Natural killer cell (primary cell): ENCODE data around the gene CPLX1. TPM values are rescaled to one million over a fixed set of nuclear protein-coding genes. Genes with fewer than 3 reads are reported as not detected.
A peak's percentile ranks its signal among the peaks of the same experiment; 100 is the strongest.

Experiments used
- ATAC-seq, 3 donors: fragments of 150-1000 bp in 2 of 3; fragments of 200-7000 bp in 1 of 3; cut with Tn5 transposase; 1 replicate in 1 of 3; 2 replicates in 2 of 3; pipeline ENCODE4 v1.10.0; 2021; ENCODE audit warnings: mild to moderate bottlenecking in 2 of 3, moderate library complexity in 2 of 3
- DNase-seq, 2 donors: peaks; one replicate each; pipeline versions ENCODE4 v3.0.0 to v3.0.0-alpha.2; 2013 to 2021; ENCODE audit warnings: mixed read lengths in 1 of 2
- H3K27ac ChIP-seq: one replicate; pipeline ENCODE4 v1.5.1; 2013; ENCODE audit warnings: mild to moderate bottlenecking, low read length
- H3K27me3 ChIP-seq: one replicate; pipeline ENCODE4 v1.6.1; 2013; ENCODE audit warnings: low read length; ENCODE audit not compliant: control insufficient read depth, insufficient read depth
- H3K36me3 ChIP-seq: one replicate; pipeline ENCODE4 v1.6.1; 2013; ENCODE audit warnings: low read length; ENCODE audit not compliant: control insufficient read depth, insufficient read depth
- H3K4me1 ChIP-seq: one replicate; pipeline ENCODE4 v1.6.1; 2013; ENCODE audit warnings: low read length; ENCODE audit not compliant: control insufficient read depth, insufficient read depth
- H3K4me3 ChIP-seq: one replicate; pipeline ENCODE4 v1.5.1; 2013; ENCODE audit warnings: low read length
- H3K9me3 ChIP-seq: one replicate; pipeline ENCODE4 v1.6.1; 2013; ENCODE audit warnings: low read length; ENCODE audit not compliant: control insufficient read depth, insufficient read depth
- H3K27ac Mint-ChIP-seq, 2 donors: one replicate each; pipeline ENCODE4 v1.8.0; 2022; ENCODE audit warnings: mild to moderate bottlenecking in 2 of 2, mixed read lengths in 2 of 2, moderate library complexity in 1 of 2
- H3K27me3 Mint-ChIP-seq, 2 donors: one replicate each; pipeline ENCODE4 v1.8.0; 2022; ENCODE audit warnings: low read depth in 2 of 2, mixed read lengths in 2 of 2
- H3K36me3 Mint-ChIP-seq: one replicate; pipeline ENCODE4 v1.8.0; 2022; ENCODE audit warnings: mixed read lengths
- H3K4me1 Mint-ChIP-seq, 2 donors: one replicate each; pipeline ENCODE4 v1.8.0; 2022; ENCODE audit warnings: mixed read lengths in 2 of 2
- H3K4me3 Mint-ChIP-seq: one replicate; pipeline ENCODE4 v1.8.0; 2022; ENCODE audit warnings: mild to moderate bottlenecking, moderate library complexity, mixed read lengths
- H3K9me3 Mint-ChIP-seq, 2 donors: one replicate each; pipeline ENCODE4 v1.8.0; 2022; ENCODE audit warnings: mixed read lengths in 2 of 2
- WGBS: methylation state at CpG from one replicate; pipeline ENCODE4 v1.1.7; 2013; ENCODE audit warnings: missing lambda C conversion rate; ENCODE audit not compliant: insufficient coverage; 5-methylcytosine and 5-hydroxymethylcytosine counted together
- intact Hi-C: fragments of 100-400 bp; cut with micrococcal nuclease; formaldehyde crosslinking; loops from one replicate; pipeline ENCODE4 v1.14.2; 2022
- total RNA-seq, 4 donors: library from RNA; stranded (reverse); fragments of 120-200 nt in 1 of 4; gene quantifications; one replicate each; pipeline versions ENCODE4 v1.2.3 to v1.2.4, GENCODE V29; 2013 to 2022
- TF ChIP-seq, protein P1 (sequence below): fragments of 200-600 bp; IDR thresholded peaks from one replicate; pipeline ENCODE4 v1.8.0; 2022; ENCODE audit warnings: antibody characterized with exemption

The CPLX1 gene
- total RNA-seq, 3 donors from 2014 or later (not counting 1 experiment from before 2014, with no cell fraction given) = not detected

DNA sequence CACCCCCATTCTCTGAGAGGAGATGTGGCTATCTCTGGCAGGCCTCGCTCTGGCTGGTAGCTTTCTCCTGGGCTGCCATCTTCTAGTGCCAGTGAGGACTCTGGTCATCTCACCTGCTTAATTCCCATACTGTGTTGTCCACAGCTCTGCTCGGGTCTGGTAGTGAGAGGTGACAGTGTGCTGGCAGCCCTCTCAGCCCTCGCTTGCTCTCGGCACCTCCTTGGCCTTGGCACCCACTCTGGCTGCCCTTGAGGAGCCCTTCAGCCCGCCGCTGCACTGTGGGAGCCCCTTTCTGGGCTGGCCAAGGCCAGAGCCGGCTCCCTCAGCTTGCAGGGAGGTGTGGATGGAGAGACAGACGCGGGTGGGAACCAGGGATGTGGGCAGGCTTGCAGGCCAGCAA, 52.7 kb downstream of the CPLX1 start:
- H3K36me3 ChIP-seq = peaks cover 24% of the 10 kb centered on the region
- TF ChIP-seq, protein P1, sequence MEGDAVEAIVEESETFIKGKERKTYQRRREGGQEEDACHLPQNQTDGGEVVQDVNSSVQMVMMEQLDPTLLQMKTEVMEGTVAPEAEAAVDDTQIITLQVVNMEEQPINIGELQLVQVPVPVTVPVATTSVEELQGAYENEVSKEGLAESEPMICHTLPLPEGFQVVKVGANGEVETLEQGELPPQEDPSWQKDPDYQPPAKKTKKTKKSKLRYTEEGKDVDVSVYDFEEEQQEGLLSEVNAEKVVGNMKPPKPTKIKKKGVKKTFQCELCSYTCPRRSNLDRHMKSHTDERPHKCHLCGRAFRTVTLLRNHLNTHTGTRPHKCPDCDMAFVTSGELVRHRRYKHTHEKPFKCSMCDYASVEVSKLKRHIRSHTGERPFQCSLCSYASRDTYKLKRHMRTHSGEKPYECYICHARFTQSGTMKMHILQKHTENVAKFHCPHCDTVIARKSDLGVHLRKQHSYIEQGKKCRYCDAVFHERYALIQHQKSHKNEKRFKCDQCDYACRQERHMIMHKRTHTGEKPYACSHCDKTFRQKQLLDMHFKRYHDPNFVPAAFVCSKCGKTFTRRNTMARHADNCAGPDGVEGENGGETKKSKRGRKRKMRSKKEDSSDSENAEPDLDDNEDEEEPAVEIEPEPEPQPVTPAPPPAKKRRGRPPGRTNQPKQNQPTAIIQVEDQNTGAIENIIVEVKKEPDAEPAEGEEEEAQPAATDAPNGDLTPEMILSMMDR = no peak
- no peaks in the 10 kb centered on the region for H3K9me3 ChIP-seq
- ATAC-seq = no peak
- H3K4me3 Mint-ChIP-seq = no peak overlapping the region
- no peaks in the 10 kb centered on the region for H3K36me3 Mint-ChIP-seq
- 97% methylated on average over 9 of the region's 9 CpGs for WGBS
- H3K4me1 ChIP-seq = peaks cover 38% of the 10 kb centered on the region
- H3K9me3 Mint-ChIP-seq = no peaks in the 10 kb centered on the region
- intact Hi-C loops = no loop called here
- H3K27ac Mint-ChIP-seq = peak overlapping the region in 1 of 2 donors; percentile 48
- H3K27me3 ChIP-seq = no peaks in the 10 kb centered on the region
- H3K4me3 ChIP-seq = no peak overlapping the region
- no peaks in the 10 kb centered on the region for H3K27me3 Mint-ChIP-seq
- no peak overlapping the region for H3K27ac ChIP-seq
- DNase-seq = no peak
- H3K4me1 Mint-ChIP-seq = peaks cover 49 to 50% of the 10 kb centered on the region in 2 donors

DNA sequence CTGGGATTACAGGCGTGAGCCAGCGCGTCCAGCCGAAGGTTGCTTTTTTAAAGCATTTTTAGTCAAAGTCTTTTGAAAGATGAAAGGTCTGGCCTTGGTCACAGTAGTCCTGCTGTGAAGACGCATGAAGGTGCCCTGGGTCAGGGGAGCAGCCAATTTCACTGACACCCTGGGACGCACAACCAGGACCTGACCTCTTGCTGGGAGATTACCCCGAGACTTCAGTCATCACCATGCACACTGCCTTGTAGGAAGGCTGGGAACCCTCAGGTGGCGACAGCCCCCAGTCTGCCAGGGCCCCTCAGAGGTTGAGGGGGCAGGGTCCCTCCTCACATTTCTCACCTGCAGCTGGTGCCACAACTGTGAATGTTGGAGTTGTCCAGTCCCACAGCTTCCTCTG, 53.2 kb downstream of the CPLX1 start:
- intact Hi-C loops = no loop called here
- DNase-seq (no peak), ATAC-seq (no peak)
- Mint-ChIP-seq H3K4me1 (peaks cover 45 to 46% of the 10 kb centered on the region in 2 donors), H3K27ac (no peak overlapping the region), H3K27me3 (no peaks in the 10 kb centered on the region), H3K9me3 (no peaks in the 10 kb centered on the region), H3K36me3 (no peaks in the 10 kb centered on the region), H3K4me3 (no peak overlapping the region)
- Histone ChIP-seq H3K27me3 (no peaks in the 10 kb centered on the region), H3K4me1 (peaks cover 38% of the 10 kb centered on the region), H3K27ac (no peak overlapping the region), H3K4me3 (no peak overlapping the region), H3K36me3 (peaks cover 25% of the 10 kb centered on the region), H3K9me3 (no peaks in the 10 kb centered on the region)
- 96% methylated on average over 8 of the region's 8 CpGs for WGBS
- TF ChIP-seq, protein P1 = no peak

DNA sequence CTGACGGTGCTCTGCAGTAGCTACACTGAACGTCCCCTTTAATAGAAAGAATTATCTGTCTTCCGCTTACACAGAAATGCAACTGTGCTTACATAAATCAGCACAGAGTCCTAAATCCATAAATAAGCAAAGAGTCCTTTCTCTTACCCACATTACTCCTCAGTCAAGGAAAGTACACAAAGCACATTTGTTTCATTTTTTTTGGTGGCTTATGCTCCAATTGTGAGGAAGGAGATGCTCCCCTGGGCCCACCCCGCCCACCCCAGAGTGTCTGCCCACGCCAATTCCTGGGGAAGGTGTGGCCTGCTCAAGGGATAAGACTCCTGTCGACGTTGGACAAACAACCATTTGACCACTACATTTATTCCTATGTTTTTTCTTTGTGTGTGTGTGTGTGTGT, 53.8 kb downstream of the CPLX1 start:
- Histone ChIP-seq H3K27me3 (no peaks in the 10 kb centered on the region), H3K36me3 (peaks cover 32% of the 10 kb centered on the region), H3K4me1 (peaks cover 34% of the 10 kb centered on the region), H3K4me3 (no peak overlapping the region), H3K27ac (no peak overlapping the region), H3K9me3 (no peaks in the 10 kb centered on the region)
- Mint-ChIP-seq H3K27ac (peak overlapping the region in 1 of 2 donors; percentile 24), H3K36me3 (no peaks in the 10 kb centered on the region), H3K4me1 (peaks cover 38 to 41% of the 10 kb centered on the region in 2 donors), H3K27me3 (no peaks in the 10 kb centered on the region), H3K9me3 (no peaks in the 10 kb centered on the region), H3K4me3 (no peak overlapping the region)
- DNase-seq (no peak), ATAC-seq (no peak)
- intact Hi-C loops = no loop called here
- WGBS = 96% methylated on average over 4 of the region's 7 CpGs
- TF ChIP-seq, protein P1 = no peak

DNA sequence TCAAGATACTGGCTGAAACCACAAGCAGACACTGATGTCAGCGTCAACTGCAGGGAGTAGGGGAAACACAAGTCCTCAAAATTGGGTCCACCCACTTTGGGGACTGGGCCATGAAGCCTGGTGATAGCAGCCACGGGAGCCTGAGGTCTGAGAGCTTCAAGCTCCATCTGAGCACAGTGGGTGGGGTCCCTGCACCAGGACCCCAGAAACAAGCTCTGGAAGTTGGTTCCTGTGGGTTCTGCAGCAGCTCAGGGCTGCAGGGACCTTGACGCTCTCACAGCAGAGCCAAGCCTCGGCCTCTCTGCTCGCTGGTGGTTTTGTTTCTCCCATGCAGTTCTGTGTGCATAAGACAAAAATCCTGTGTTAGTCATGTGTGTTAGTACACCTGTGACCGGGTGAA, 54.5 kb downstream of the CPLX1 start:
- H3K36me3 Mint-ChIP-seq = no peaks in the 10 kb centered on the region
- TF ChIP-seq, protein P1 = no peak
- intact Hi-C loops = no loop called here

More for the DNA sequence above, 54.5 kb downstream of the CPLX1 start:
- Mint-ChIP-seq H3K9me3 (no peaks in the 10 kb centered on the region), H3K27ac (peak overlapping the region in 1 of 2 donors; percentile 24), H3K4me3 (no peak overlapping the region), H3K27me3 (no peaks in the 10 kb centered on the region), H3K4me1 (peaks cover 33 to 34% of the 10 kb centered on the region in 2 donors)
- Histone ChIP-seq H3K27me3 (no peaks in the 10 kb centered on the region), H3K4me1 (peaks cover 30% of the 10 kb centered on the region), H3K27ac (no peak overlapping the region), H3K36me3 (peaks cover 33% of the 10 kb centered on the region), H3K9me3 (no peaks in the 10 kb centered on the region), H3K4me3 (no peak overlapping the region)
- DNase-seq (peak in 1 of 2 donors; percentile 7), ATAC-seq (no peak)
- WGBS = 71% methylated on average over 6 of the region's 6 CpGs
